Mesenchymal stem cell (in vitro differentiated cells and primary cell): ENCODE measurements around the gene LEF1.

ENCODE experiments used
- DNase-seq: peaks from one replicate; pipeline ENCODE4 v3.0.0-alpha.2; 2013
- H2AFZ ChIP-seq: one replicate; pipeline ENCODE4 v1.6.1; 2013; ENCODE audit warnings: low read depth, mild to moderate bottlenecking, control low read depth, inconsistent platforms, low read length, moderate library complexity
- H2AK5ac ChIP-seq: 2 replicates; pipeline ENCODE4 v1.6.1; 2013; ENCODE audit warnings: low read length, moderate library complexity, mild to moderate bottlenecking, inconsistent platforms; ENCODE audit not compliant: severe bottlenecking
- H2BK120ac ChIP-seq: one replicate; pipeline ENCODE4 v1.6.1; 2013; ENCODE audit warnings: low read depth, mild to moderate bottlenecking, inconsistent platforms, low read length, moderate library complexity
- H2BK12ac ChIP-seq, 2 experiments: one replicate each; pipeline ENCODE4 v1.6.1; 2013; ENCODE audit warnings: inconsistent platforms in 2 of 2, low read length in 2 of 2, mild to moderate bottlenecking in 2 of 2, moderate library complexity in 2 of 2, control low read depth in 1 of 2
- H2BK15ac ChIP-seq: one replicate; pipeline ENCODE4 v1.6.1; 2013; ENCODE audit warnings: mild to moderate bottlenecking, low read depth, inconsistent platforms; ENCODE audit not compliant: poor library complexity, severe bottlenecking
- H2BK5ac ChIP-seq: 2 replicates; pipeline ENCODE4 v1.6.1; 2013; ENCODE audit warnings: low read depth, mild to moderate bottlenecking, low read length, control low read depth, inconsistent platforms; ENCODE audit not compliant: poor library complexity, severe bottlenecking
- H3K14ac ChIP-seq, 2 experiments: one replicate each; pipeline ENCODE4 v1.6.1; 2013; ENCODE audit warnings: inconsistent platforms in 2 of 2, low read length in 2 of 2, control low read depth in 1 of 2, mild to moderate bottlenecking in 1 of 2, moderate library complexity in 1 of 2
- H3K18ac ChIP-seq, 2 experiments: one replicate each; pipeline ENCODE4 v1.6.1; 2013; ENCODE audit warnings: inconsistent platforms in 2 of 2, low read length in 2 of 2, control low read depth in 1 of 2, low read depth in 1 of 2, mild to moderate bottlenecking in 1 of 2
- H3K23ac ChIP-seq, 2 experiments: one replicate each; pipeline ENCODE4 v1.6.1; 2013; ENCODE audit warnings: inconsistent platforms in 2 of 2, low read length in 2 of 2, mild to moderate bottlenecking in 2 of 2, moderate library complexity in 2 of 2, control low read depth in 1 of 2
- H3K27ac ChIP-seq: 2 replicates; pipeline ENCODE4 v1.5.1; 2013; ENCODE audit warnings: mild to moderate bottlenecking, moderate library complexity, low read length, control low read depth, inconsistent platforms; ENCODE audit not compliant: poor library complexity, severe bottlenecking
- H3K27me3 ChIP-seq, 2 experiments: 2 replicates each; pipeline versions ENCODE4 v1.6.1 to v1.7.0; 2013; ENCODE audit warnings: low read length in 2 of 2, mild to moderate bottlenecking in 2 of 2, moderate library complexity in 2 of 2, control low read depth in 1 of 2, inconsistent platforms in 1 of 2; ENCODE audit not compliant: control insufficient read depth in 1 of 2, insufficient read depth in 1 of 2
- H3K36me3 ChIP-seq, 2 experiments: 2 replicates each; pipeline versions ENCODE4 v1.6.1 to v1.7.0; 2013; ENCODE audit warnings: low read length in 2 of 2, control low read depth in 1 of 2, inconsistent platforms in 1 of 2, low read depth in 1 of 2, mild to moderate bottlenecking in 1 of 2; ENCODE audit not compliant: insufficient read depth in 2 of 2, control insufficient read depth in 1 of 2
- H3K4ac ChIP-seq, 2 experiments: one replicate each; pipeline ENCODE4 v1.6.1; 2013; ENCODE audit warnings: inconsistent platforms in 2 of 2, low read length in 2 of 2, mild to moderate bottlenecking in 2 of 2, moderate library complexity in 2 of 2, control low read depth in 1 of 2, low read depth in 1 of 2
- H3K4me1 ChIP-seq: 2 replicates; pipeline ENCODE4 v1.6.1; 2013; ENCODE audit warnings: low read depth, low read length, control low read depth; ENCODE audit not compliant: control insufficient read depth, insufficient read depth
- H3K4me2 ChIP-seq: 2 replicates; pipeline ENCODE4 v1.6.1; 2013; ENCODE audit warnings: low read length, mild to moderate bottlenecking, inconsistent platforms; ENCODE audit not compliant: poor library complexity, severe bottlenecking
- H3K4me3 ChIP-seq, 2 experiments: 2 replicates each; pipeline versions ENCODE4 v1.5.1 to v1.7.0; 2013; ENCODE audit warnings: low read length in 2 of 2, mild to moderate bottlenecking in 2 of 2, control low read depth in 1 of 2, low read depth in 1 of 2; ENCODE audit not compliant: insufficient read depth in 1 of 2
- H3K79me1 ChIP-seq: replicated peaks from 2 replicates; pipeline ENCODE4 v1.6.1; 2013; ENCODE audit warnings: mild to moderate bottlenecking, control low read depth, low read length, inconsistent platforms; ENCODE audit not compliant: poor library complexity, severe bottlenecking
- H3K9ac ChIP-seq: 2 replicates; pipeline ENCODE4 v1.7.0; 2013; ENCODE audit warnings: mild to moderate bottlenecking, low read length, moderate library complexity
- H3K9me3 ChIP-seq: 2 replicates; pipeline ENCODE4 v1.7.0; 2013; ENCODE audit warnings: mild to moderate bottlenecking, low read length; ENCODE audit not compliant: control insufficient read depth
- H4K8ac ChIP-seq: one replicate; pipeline ENCODE4 v1.6.1; 2013; ENCODE audit warnings: inconsistent platforms, mild to moderate bottlenecking, low read length, moderate library complexity
- H4K91ac ChIP-seq: one replicate; pipeline ENCODE4 v1.6.1; 2013; ENCODE audit warnings: mild to moderate bottlenecking, low read length, inconsistent platforms
- WGBS: methylation state at CpG from one replicate; pipeline ENCODE4 v1.1.7; 2013; ENCODE audit warnings: mixed read lengths; 5-methylcytosine and 5-hydroxymethylcytosine counted together

The LEF1 gene

GRCh38 chr4:108141213-108141950, 27.4 kb downstream of the LEF1 start:
- Histone ChIP-seq H3K27me3 (no peaks in the 10 kb centered on the region), H2AFZ (no peak overlapping the region), H2BK15ac (no peak overlapping the region), H2BK120ac (no peak overlapping the region), H3K4me1 (peaks cover 5% of the 10 kb centered on the region), H2BK5ac (no peak overlapping the region), H3K79me1 (no peaks in the 10 kb centered on the region), H3K14ac (no peak overlapping the region), H2BK12ac (no peak overlapping the region), H4K8ac (no peak overlapping the region), H3K4ac (no peak overlapping the region), H3K9ac (no peak overlapping the region), H4K91ac (no peak overlapping the region), H3K36me3 (no peaks in the 10 kb centered on the region), H3K27ac (no peak overlapping the region), H3K23ac (no peak overlapping the region), H2AK5ac (no peak overlapping the region), H3K18ac (no peak overlapping the region), H3K4me3 (no peak overlapping the region), H3K9me3 (no peaks in the 10 kb centered on the region), H3K4me2 (no peak overlapping the region)
- DNase-seq: no peak
- WGBS: 92% methylated on average over 12 of the region's 12 CpGs

GRCh38 chr4:108140328-108140727, 28.4 kb downstream of the LEF1 start:
- no peak overlapping the region for H3K9ac ChIP-seq
- peaks cover 5% of the 10 kb centered on the region for H3K4me1 ChIP-seq
- H2BK12ac ChIP-seq: no peak overlapping the region
- no peak overlapping the region for H4K8ac ChIP-seq
- no peak overlapping the region for H3K4me3 ChIP-seq
- no peaks in the 10 kb centered on the region for H3K79me1 ChIP-seq
- no peak overlapping the region for H2AFZ ChIP-seq
- no peak overlapping the region for H3K14ac ChIP-seq
- H3K9me3 ChIP-seq: no peaks in the 10 kb centered on the region
- no peak overlapping the region for H3K4me2 ChIP-seq
- H3K27ac ChIP-seq: no peak overlapping the region
- WGBS: 97% methylated on average over 4 of the region's 7 CpGs
- no peak for DNase-seq
- no peak overlapping the region for H3K18ac ChIP-seq
- no peak overlapping the region for H2BK5ac ChIP-seq
- no peak overlapping the region for H2BK15ac ChIP-seq
- no peaks in the 10 kb centered on the region for H3K36me3 ChIP-seq
- H2BK120ac ChIP-seq: no peak overlapping the region
- H3K23ac ChIP-seq: no peak overlapping the region
- H3K4ac ChIP-seq: no peak overlapping the region
- H4K91ac ChIP-seq: no peak overlapping the region
- H2AK5ac ChIP-seq: no peak overlapping the region
- H3K27me3 ChIP-seq: peaks cover 0 to 1% of the 10 kb centered on the region in 2 experiments

GRCh38 chr4:108139089-108139488, 29.6 kb downstream of the LEF1 start:
- Histone ChIP-seq H3K27ac (no peak overlapping the region), H3K27me3 (peaks cover 0 to 5% of the 10 kb centered on the region in 2 experiments), H3K79me1 (no peaks in the 10 kb centered on the region), H3K4me1 (peaks cover 2% of the 10 kb centered on the region), H4K91ac (no peak overlapping the region), H2BK15ac (peak overlapping the region; percentile 39), H2AFZ (no peak overlapping the region), H4K8ac (peak overlapping the region; percentile 30), H3K14ac (peak overlapping the region in 1 of 2 experiments; percentile 5), H3K9ac (no peak overlapping the region), H2BK120ac (no peak overlapping the region), H3K4ac (no peak overlapping the region), H3K4me3 (no peak overlapping the region), H3K18ac (no peak overlapping the region), H3K23ac (no peak overlapping the region), H3K4me2 (no peak overlapping the region), H3K36me3 (no peaks in the 10 kb centered on the region), H2AK5ac (no peak overlapping the region), H2BK5ac (no peak overlapping the region), H2BK12ac (no peak overlapping the region), H3K9me3 (no peaks in the 10 kb centered on the region)
- 100% methylated on average over 2 of the region's 2 CpGs for WGBS
- DNase-seq: no peak

GRCh38 chr4:108135549-108136209, 33.1 kb downstream of the LEF1 start:
- Histone ChIP-seq H3K27ac (no peak overlapping the region), H2BK120ac (no peak overlapping the region), H2BK5ac (no peak overlapping the region), H3K4me1 (peaks cover 2% of the 10 kb centered on the region), H3K18ac (no peak overlapping the region), H2BK15ac (no peak overlapping the region), H3K36me3 (no peaks in the 10 kb centered on the region), H4K8ac (no peak overlapping the region), H3K4ac (no peak overlapping the region), H4K91ac (no peak overlapping the region), H2AFZ (no peak overlapping the region), H3K9ac (no peak overlapping the region), H3K79me1 (no peaks in the 10 kb centered on the region), H3K4me2 (no peak overlapping the region), H2BK12ac (no peak overlapping the region), H3K23ac (no peak overlapping the region), H2AK5ac (no peak overlapping the region), H3K4me3 (no peak overlapping the region), H3K14ac (no peak overlapping the region), H3K9me3 (no peaks in the 10 kb centered on the region), H3K27me3 (peaks cover 0 to 5% of the 10 kb centered on the region in 2 experiments)
- no peak for DNase-seq
- 42% methylated on average over 3 of the region's 4 CpGs for WGBS
